HepG2 (cell line): Measurements from ENCODE around the gene GPR148. TPM values are rescaled to one million over a fixed set of nuclear protein-coding genes. Genes with fewer than 3 reads are reported as not detected.

Source experiments
- AGO2 ChIP-seq: fragments of 200-400 bp; formaldehyde crosslinking; optimal IDR thresholded peaks from 2 replicates; pipeline ENCODE3; 2017; ENCODE audit warnings: mild to moderate bottlenecking, low read depth, low read length, moderate library complexity
- CHCHD3 ChIP-seq: sonication (generic); formaldehyde crosslinking; IDR thresholded peaks from 2 replicates; pipeline ENCODE4 v1.8.0; 2022; ENCODE audit warnings: mild to moderate bottlenecking, missing genetic modification reagents, moderate library complexity
- DBP ChIP-seq: sonication (generic); formaldehyde crosslinking; IDR thresholded peaks from 2 replicates; pipeline ENCODE4 v1.4.0; 2020; ENCODE audit warnings: missing genetic modification reagents; ENCODE audit errors: not compliant biosample characterization
- DNMT3B ChIP-seq: conservative IDR thresholded peaks from 2 replicates; pipeline ENCODE4 v1.6.1; 2016; ENCODE audit warnings: missing biosample characterization, control low read depth
- EHMT2 ChIP-seq: fragments of 200-600 bp; sonication (generic); IDR thresholded peaks from 2 replicates; pipeline ENCODE4 v1.7.0; 2017; ENCODE audit warnings: antibody characterized with exemption, low read depth, low read length, borderline replicate concordance
- ETS1 ChIP-seq: sonication (generic); formaldehyde crosslinking; IDR thresholded peaks from 2 replicates; pipeline ENCODE4 v1.4.0; 2020; ENCODE audit warnings: missing genetic modification reagents
- KDM1A ChIP-seq: IDR thresholded peaks from 2 replicates; pipeline ENCODE4 v1.6.1; 2016; ENCODE audit warnings: missing compliant biosample characterization
- KLF13 ChIP-seq: sonication (generic); formaldehyde crosslinking; IDR thresholded peaks from 2 replicates; pipeline ENCODE4 v1.4.0; 2020; ENCODE audit warnings: mild to moderate bottlenecking, missing genetic modification reagents
- MBD4 ChIP-seq: IDR thresholded peaks from 2 replicates; pipeline ENCODE4 v1.6.1; 2012; ENCODE audit warnings: low read length, inconsistent platforms, borderline replicate concordance
- MEIS2 ChIP-seq: sonication (generic); formaldehyde crosslinking; IDR thresholded peaks from 2 replicates; pipeline ENCODE4 v1.9.0; 2021; ENCODE audit warnings: mild to moderate bottlenecking, missing genetic modification reagents
- NFYB ChIP-seq: sonication (generic); formaldehyde crosslinking; IDR thresholded peaks from 2 replicates; pipeline ENCODE4 v1.4.0; 2020; ENCODE audit warnings: missing genetic modification reagents
- NR3C1 ChIP-seq: sonication (generic); formaldehyde crosslinking; IDR thresholded peaks from 2 replicates; pipeline ENCODE4 v1.4.0; 2020; ENCODE audit warnings: missing genetic modification reagents
- PCBP1 ChIP-seq: fragments of 200-400 bp; formaldehyde crosslinking; IDR thresholded peaks from 2 replicates; pipeline ENCODE4 v1.6.1; 2017; ENCODE audit warnings: mild to moderate bottlenecking, low read depth, low read length, borderline replicate concordance
- SRSF9 ChIP-seq: fragments of 200-400 bp; formaldehyde crosslinking; IDR thresholded peaks from 2 replicates; pipeline ENCODE4 v1.6.1; 2018; ENCODE audit warnings: borderline replicate concordance, mild to moderate bottlenecking, low read depth, low read length; ENCODE audit not compliant: insufficient read depth, poor library complexity, severe bottlenecking
- TSC22D2 ChIP-seq: sonication (generic); formaldehyde crosslinking; IDR thresholded peaks from 2 replicates; pipeline ENCODE4 v1.5.1; 2020; ENCODE audit warnings: missing genetic modification reagents, mild to moderate bottlenecking, borderline replicate concordance
- ZBTB14 ChIP-seq: sonication (generic); formaldehyde crosslinking; IDR thresholded peaks from 2 replicates; pipeline ENCODE4 v1.4.0; 2020; ENCODE audit warnings: missing genetic modification reagents
- ZNF501 ChIP-seq: sonication (generic); formaldehyde crosslinking; IDR thresholded peaks from 2 replicates; pipeline ENCODE4 v1.5.1; 2020; ENCODE audit warnings: mild to moderate bottlenecking, moderate library complexity, missing genetic modification reagents
- ZNF503 ChIP-seq: sonication (generic); formaldehyde crosslinking; IDR thresholded peaks from 2 replicates; pipeline ENCODE4 v1.4.0; 2020; ENCODE audit warnings: missing genetic modification reagents
- ZNF574 ChIP-seq: sonication (generic); formaldehyde crosslinking; IDR thresholded peaks from 2 replicates; pipeline ENCODE4 v1.4.0; 2020; ENCODE audit warnings: missing genetic modification reagents
- ZSCAN31 ChIP-seq: sonication (generic); formaldehyde crosslinking; IDR thresholded peaks from 2 replicates; pipeline ENCODE4 v1.5.0; 2020; ENCODE audit warnings: low read depth, mild to moderate bottlenecking, missing genetic modification reagents
- polyA plus RNA-seq, 8 experiments: library from polyadenylated mRNA; depleted of rRNA in 3 of 8; stranded (reverse) in 7 of 8; unstranded in 1 of 8; fragments of >200 nt; fragmentation: Illumina TruSeq in 4 of 8; extraction: Trizol in 4 of 8; gene quantifications; 2 replicates each; pipeline versions ENCODE4 v1.2.1 to v1.2.3, GENCODE V29; 2011 to 2016; ENCODE audit warnings: low read depth in 4 of 8, missing spikeins in 1 of 8, mixed read lengths in 1 of 8; ENCODE audit not compliant: insufficient read depth in 1 of 8
- total RNA-seq, 5 experiments: library from RNA; depleted of rRNA; stranded (reverse); fragments of >200 nt; fragmentation: Illumina TruSeq; extraction: Trizol; gene quantifications; 2 replicates each; pipeline ENCODE4 v1.2.3, GENCODE V29; 2016; ENCODE audit warnings: low read depth in 1 of 5

Gene GPR148
- total and polyA plus RNA-seq, 2 of the 13 experiments (the other 11 are each of a cell fraction or from before 2014, with no cell fraction given), result not detected

GRCh38 chr2:130756053-130756873, 27.4 kb downstream of the GPR148 start (continued):
- TF ChIP-seq ZNF503 (CRISPR knock-in tag) (no peak), PCBP1 (0 out of 2 replicates have a peak, but pooled peaks have one; percentile 36), MEIS2 (peak; percentile 77), MBD4 (no peak), ZSCAN31 (CRISPR knock-in tag) (0 out of 2 replicates have a peak, but pooled peaks have one; percentile 56), SRSF9 (no peak), NR3C1 (CRISPR knock-in tag) (no peak), CHCHD3 (CRISPR knock-in tag) (0 out of 2 replicates have a peak, but pooled peaks have one; percentile 75), ZBTB14 (CRISPR knock-in tag) (peak; percentile 69), ZNF501 (CRISPR knock-in tag) (no peak), EHMT2 (peak; percentile 48; the same call in 1 of the 2 replicates), TSC22D2 (CRISPR knock-in tag) (peak; percentile 58; the same call in 1 of the 2 replicates), KDM1A (no peak), DBP (no peak), AGO2 (no peak), ETS1 (CRISPR knock-in tag) (no peak), NFYB (no peak), ZNF574 (CRISPR knock-in tag) (0 out of 2 replicates have a peak, but pooled peaks have one; percentile 30), KLF13 (CRISPR knock-in tag) (no peak), DNMT3B (CRISPR knock-in tag) (no peak)
